HG03460 (cell line): ENCODE data around the gene IL3RA.
"Not testable (repeated sequence)": the region's sequence is repeated elsewhere in the genome, so short reads cannot be mapped to it uniquely, and the experiment has no call there.

ENCODE experiments used
- ATAC-seq: cut with Tn5 transposase; IDR thresholded peaks from one replicate; pipeline ENCODE4 v1.9.1; 2021; ENCODE audit not compliant: unreplicated experiment

Gene IL3RA

GRCh38 chrX:1397441-1398270 is 61.1 kb downstream of the IL3RA start:
- no peak for ATAC-seq

- no peak for ATAC-seq
These were observed 62.1 kb downstream of the IL3RA start for GRCh38 chrX:1398431-1399340.

- ATAC-seq: no peak
These were observed 63.5 kb downstream of the IL3RA start for GRCh38 chrX:1400049-1400448.

- ATAC-seq: no peak
These were observed 64.3 kb downstream of the IL3RA start for GRCh38 chrX:1400742-1401471.

- ATAC-seq: no peak
These were observed 65.2 kb downstream of the IL3RA start for GRCh38 chrX:1401611-1402430.

- no peak for ATAC-seq
These were observed 66.6 kb downstream of the IL3RA start for GRCh38 chrX:1403228-1403627.

GRCh38 chrX:1403867-1404266 is 67.3 kb downstream of the IL3RA start:
- not testable (repeated sequence) for ATAC-seq

GRCh38 chrX:1405769-1406168 is 69.2 kb downstream of the IL3RA start:
- not testable (repeated sequence) for ATAC-seq

GRCh38 chrX:1407035-1407434 is 70.5 kb downstream of the IL3RA start:
- ATAC-seq: no peak

GRCh38 chrX:1411326-1411725 is 74.7 kb downstream of the IL3RA start:
- ATAC-seq: no peak

GRCh38 chrX:1412551-1413161 is 76.1 kb downstream of the IL3RA start:
- no peak for ATAC-seq

GRCh38 chrX:1416327-1416784 is 79.8 kb downstream of the IL3RA start:
- ATAC-seq: no peak

- ATAC-seq: no peak
These were observed 80.6 kb downstream of the IL3RA start for GRCh38 chrX:1416965-1417760.

GRCh38 chrX:1417921-1418771 is 81.6 kb downstream of the IL3RA start:
- no peak for ATAC-seq

- no peak for ATAC-seq
These were observed 82.4 kb downstream of the IL3RA start for GRCh38 chrX:1418901-1419544.

- ATAC-seq: no peak
These were observed 83.2 kb downstream of the IL3RA start for GRCh38 chrX:1419545-1420355.

- ATAC-seq: no peak
These were observed 83.8 kb downstream of the IL3RA start for GRCh38 chrX:1420371-1420770.
